Stimulated activated CD4-positive, alpha-beta T cell treated with anti-CD3 and anti-CD28 coated beads, Interleukin-4, amount 100 ng/mL, for 24 hours (primary cell): ENCODE results near the gene TBC1D22A.

ENCODE experiments used
- DNase-seq: peaks from one replicate; pipeline ENCODE4 v3.0.0-alpha.2; 2020

The TBC1D22A gene

GRCh38 chr22:46894081-46894671, 131.7 kb downstream of the TBC1D22A start:
- no peak for DNase-seq

- DNase-seq: no peak
These were observed 132.6 kb downstream of the TBC1D22A start for GRCh38 chr22:46894851-46895640.

- no peak for DNase-seq
These were observed 133.3 kb downstream of the TBC1D22A start for GRCh38 chr22:46895753-46896152.

- DNase-seq: no peak
These were observed 133.7 kb downstream of the TBC1D22A start for GRCh38 chr22:46896166-46896565.

GRCh38 chr22:46896568-46897245, 134.3 kb downstream of the TBC1D22A start:
- no peak for DNase-seq

- no peak for DNase-seq
These were observed 134.8 kb downstream of the TBC1D22A start for GRCh38 chr22:46897246-46897623.

GRCh38 chr22:46900549-46900948, 138.1 kb downstream of the TBC1D22A start:
- DNase-seq: no peak

- no peak for DNase-seq
These were observed 140.0 kb downstream of the TBC1D22A start for GRCh38 chr22:46902436-46902835.

- DNase-seq: no peak
These were observed 140.8 kb downstream of the TBC1D22A start for GRCh38 chr22:46902998-46903916.

GRCh38 chr22:46905415-46905814, 143.0 kb downstream of the TBC1D22A start:
- DNase-seq: no peak

- no peak for DNase-seq
These were observed 143.4 kb downstream of the TBC1D22A start for GRCh38 chr22:46905834-46906233.

- no peak for DNase-seq
These were observed 144.0 kb downstream of the TBC1D22A start for GRCh38 chr22:46906326-46907045.

- DNase-seq: no peak
These were observed 145.1 kb downstream of the TBC1D22A start for GRCh38 chr22:46907241-46908215.

GRCh38 chr22:46908641-46909107, 146.2 kb downstream of the TBC1D22A start:
- no peak for DNase-seq

GRCh38 chr22:46909237-46910030, 147.0 kb downstream of the TBC1D22A start:
- DNase-seq: no peak

- no peak for DNase-seq
These were observed 148.2 kb downstream of the TBC1D22A start for GRCh38 chr22:46910624-46911023.

GRCh38 chr22:46911346-46911745, 148.9 kb downstream of the TBC1D22A start:
- DNase-seq: no peak

- DNase-seq: no peak
These were observed 150.9 kb downstream of the TBC1D22A start for GRCh38 chr22:46913351-46913750.

GRCh38 chr22:46914481-46914880, 152.0 kb downstream of the TBC1D22A start:
- no peak for DNase-seq
